Ishikawa (cell line): ENCODE results near the gene SRRM2.
A peak's percentile ranks its signal among the peaks of the same experiment; 100 is the strongest.

Source experiments
- CEBPB ChIP-seq: IDR thresholded peaks from 2 replicates; pipeline ENCODE4 v1.6.1; 2012
- CREB1 ChIP-seq: IDR thresholded peaks from 2 replicates; pipeline ENCODE4 v1.6.1; 2012; ENCODE audit warnings: low read depth
- EGR1 ChIP-seq: IDR thresholded peaks from 2 replicates; pipeline ENCODE4 v1.6.1; 2012
- EP300 ChIP-seq: IDR thresholded peaks from 2 replicates; pipeline ENCODE4 v1.6.1; 2012; ENCODE audit warnings: borderline replicate concordance
- FOXM1 ChIP-seq: IDR thresholded peaks from 2 replicates; pipeline ENCODE4 v1.6.1; 2012; ENCODE audit warnings: low read depth, borderline replicate concordance
- NFIC ChIP-seq: IDR thresholded peaks from 2 replicates; pipeline ENCODE4 v1.6.1; 2012
- RAD21 ChIP-seq: IDR thresholded peaks from 2 replicates; pipeline ENCODE4 v1.6.1; 2012; ENCODE audit warnings: low read depth
- REST ChIP-seq: IDR thresholded peaks from 2 replicates; pipeline ENCODE4 v1.6.1; 2012; ENCODE audit warnings: low read depth, mild to moderate bottlenecking
- TAF1 ChIP-seq: IDR thresholded peaks from 2 replicates; pipeline ENCODE4 v1.6.1; 2012; ENCODE audit warnings: low read depth, mild to moderate bottlenecking
- TCF12 ChIP-seq: IDR thresholded peaks from 2 replicates; pipeline ENCODE4 v1.6.1; 2012; ENCODE audit warnings: low read depth
- TEAD4 ChIP-seq: IDR thresholded peaks from 2 replicates; pipeline ENCODE4 v1.6.1; 2012
- USF1 ChIP-seq: IDR thresholded peaks from 2 replicates; pipeline ENCODE4 v1.6.1; 2012
- YY1 ChIP-seq: IDR thresholded peaks from 2 replicates; pipeline ENCODE4 v1.6.1; 2012; ENCODE audit warnings: low read depth
- ZBTB7A ChIP-seq: IDR thresholded peaks from 2 replicates; pipeline ENCODE4 v1.6.1; 2012; ENCODE audit warnings: low read depth
- TF ChIP-seq, protein P1 (sequence below): IDR thresholded peaks from 2 replicates; pipeline ENCODE4 v1.6.1; 2012

The SRRM2 gene

GRCh38 chr16:2773188-2773968 lies 20.9 kb downstream of the SRRM2 start:
- no peak for TF ChIP-seq EGR1
- TF ChIP-seq CEBPB = no peak
- TF ChIP-seq TEAD4 = no peak
- no peak for TF ChIP-seq TCF12
- TF ChIP-seq EP300 = no peak
- no peak for TF ChIP-seq RAD21

DNA sequence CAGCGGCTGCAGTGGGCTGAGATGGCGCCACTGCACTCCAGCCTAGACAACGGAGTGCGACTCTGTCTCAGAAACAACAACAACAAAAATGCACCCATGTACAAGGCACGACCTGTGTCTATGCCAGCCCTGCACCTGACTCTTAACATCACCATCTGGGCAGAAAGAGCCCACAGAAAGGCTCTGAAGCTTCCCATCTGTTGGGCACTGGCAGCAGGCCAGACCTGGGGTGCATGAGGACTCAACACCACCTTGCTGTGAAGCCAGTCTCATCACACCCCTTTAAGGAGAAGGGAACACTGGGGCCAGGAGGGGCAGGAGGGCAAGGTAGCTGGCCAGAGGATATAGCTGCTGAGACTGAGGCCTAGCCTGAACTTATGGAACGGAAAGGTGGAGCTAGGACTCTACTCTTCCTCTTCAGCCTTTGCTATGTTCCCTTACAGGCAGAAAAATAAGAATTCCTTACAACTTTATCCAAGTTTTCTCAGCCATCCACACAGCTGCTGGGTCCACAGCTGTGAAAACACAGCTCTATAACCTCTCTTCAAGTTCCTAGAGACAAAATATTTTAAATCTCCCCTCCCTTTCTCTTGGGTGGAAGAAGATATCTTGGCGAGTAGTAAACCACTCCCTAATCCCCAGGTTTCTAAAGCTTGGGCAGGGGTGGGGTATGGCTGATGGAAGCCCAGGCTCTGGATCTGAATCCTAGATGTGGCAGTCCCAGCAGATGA lies 21.9 kb downstream of the SRRM2 start:
- no peak for TF ChIP-seq USF1
- no peak for TF ChIP-seq TAF1
- TF ChIP-seq REST = no peak
- TF ChIP-seq FOXM1 = no peak
- no peak for TF ChIP-seq TEAD4
- TF ChIP-seq NFIC = no peak
- no peak for TF ChIP-seq EGR1

GRCh38 chr16:2775131-2775716 lies 22.8 kb downstream of the SRRM2 start:
- no peak for TF ChIP-seq TEAD4
- no peak for TF ChIP-seq TCF12
- TF ChIP-seq FOXM1 = no peak
- TF ChIP-seq EP300 = no peak
- no peak for TF ChIP-seq CREB1
- no peak for TF ChIP-seq ZBTB7A
- no peak for TF ChIP-seq RAD21
- TF ChIP-seq NFIC = no peak

GRCh38 chr16:2775765-2776499 lies 23.5 kb downstream of the SRRM2 start:
- no peak for TF ChIP-seq CEBPB
- no peak for TF ChIP-seq REST
- TF ChIP-seq EGR1 = no peak
- TF ChIP-seq ZBTB7A = no peak
- TF ChIP-seq, protein P1, sequence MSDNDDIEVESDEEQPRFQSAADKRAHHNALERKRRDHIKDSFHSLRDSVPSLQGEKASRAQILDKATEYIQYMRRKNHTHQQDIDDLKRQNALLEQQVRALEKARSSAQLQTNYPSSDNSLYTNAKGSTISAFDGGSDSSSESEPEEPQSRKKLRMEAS = no peak
- TF ChIP-seq RAD21 = no peak
- TF ChIP-seq FOXM1 = no peak
- no peak for TF ChIP-seq CREB1
- no peak for TF ChIP-seq TAF1
- no peak for TF ChIP-seq YY1
- no peak for TF ChIP-seq NFIC
- TF ChIP-seq EP300 = no peak
- no peak for TF ChIP-seq TCF12
- no peak for TF ChIP-seq TEAD4
- TF ChIP-seq USF1 = no peak

- TF ChIP-seq ZBTB7A (no peak), RAD21 (no peak)
- TF ChIP-seq, protein P1 = peak; percentile 1; the same call in 1 of the 2 replicates
Measured at GRCh38 chr16:2776500-2777139, 24.2 kb downstream of the SRRM2 start.
